SU-DHL-6 (cell line): Measurements from ENCODE around the gene DYNC1H1.

Experiments
- CTCF ChIP-seq: fragments of 200-600 bp; sonication (generic); IDR thresholded peaks from one replicate; pipeline ENCODE4 v1.5.1; 2017; ENCODE audit warnings: antibody characterized with exemption, mild to moderate bottlenecking, low read length, moderate library complexity; ENCODE audit not compliant: insufficient read depth, poor library complexity, severe bottlenecking
- EZH2phosphoT487 ChIP-seq: fragments of 200-600 bp; sonication (generic), shearing (Covaris generic); conservative IDR thresholded peaks from 2 replicates; pipeline ENCODE4 v1.6.1; 2018; ENCODE audit warnings: mild to moderate bottlenecking, antibody characterized with exemption, low read length, moderate library complexity, mixed read lengths

GRCh38 chr14:102019006-102019540 is 54.7 kb downstream of the DYNC1H1 start:
- no peak for TF ChIP-seq CTCF
- TF ChIP-seq EZH2phosphoT487, result no peak
